ENCODE measurements around the gene CLDN22. TPM values are rescaled to one million over a fixed set of nuclear protein-coding genes. Genes with fewer than 3 reads are reported as not detected.

The CLDN22 gene
- polyA plus RNA-seq, 2 of the 4 experiments (the other 2 are of a cell fraction), result not detected

DNA sequence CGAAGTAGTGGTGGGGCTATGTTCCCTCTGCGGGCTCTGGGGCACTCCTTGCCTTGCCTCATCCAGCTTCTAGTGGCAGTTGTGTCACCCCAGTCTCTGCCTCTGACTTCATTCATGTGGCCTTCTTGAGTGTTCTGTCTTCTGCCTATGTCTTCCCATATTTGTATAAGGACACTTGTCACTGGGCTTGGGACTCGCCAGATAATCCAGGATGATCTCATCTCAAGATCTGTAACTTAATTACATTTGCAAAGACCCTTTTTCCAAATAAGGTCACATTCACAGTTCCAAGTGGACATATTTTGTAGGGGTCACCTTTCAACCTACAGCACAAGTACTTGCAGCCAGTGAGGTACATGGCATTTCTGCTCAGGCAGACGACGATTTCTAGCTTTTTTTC, 32.5 kb upstream of the CLDN22 start:
- DNase-seq (ENCODE audit: low read depth in 1 of 2, low spot score in 1 of 2) (no peak), ATAC-seq (no peak), FAIRE-seq (no peak)
- ChIA-PET POLR2A (no interaction called here), CTCF (no interaction called here)
- H3K4me2 ChIP-seq, result no peak overlapping the region
- peaks cover 4% of the 10 kb centered on the region; the same call in 1 of the 3 replicates for H3K4me1 ChIP-seq
- H3K27ac ChIP-seq, result no peak overlapping the region
- no peaks in the 10 kb centered on the region for H3K9me3 ChIP-seq
- TF ChIP-seq BHLHE40 (IDR thresholded peaks at IDR 0.05; ENCODE audit: low read depth, low read length) (no peak), POLR2A (IDR thresholded peaks at IDR 0.05; ENCODE audit: low read length) (no peak), MYC (IDR thresholded peaks at IDR 0.05; ENCODE audit: borderline replicate concordance, low read length) (no peak), RCOR1 (IDR thresholded peaks at IDR 0.05; ENCODE audit: low read depth, low read length) (no peak), SMC3 (IDR thresholded peaks at IDR 0.05) (no peak)
- no peak overlapping the region for H3K4me3 ChIP-seq
- WGBS (ENCODE audit: missing lambda C conversion rate), result 78% methylated on average over 5 of the region's 5 CpGs

DNA sequence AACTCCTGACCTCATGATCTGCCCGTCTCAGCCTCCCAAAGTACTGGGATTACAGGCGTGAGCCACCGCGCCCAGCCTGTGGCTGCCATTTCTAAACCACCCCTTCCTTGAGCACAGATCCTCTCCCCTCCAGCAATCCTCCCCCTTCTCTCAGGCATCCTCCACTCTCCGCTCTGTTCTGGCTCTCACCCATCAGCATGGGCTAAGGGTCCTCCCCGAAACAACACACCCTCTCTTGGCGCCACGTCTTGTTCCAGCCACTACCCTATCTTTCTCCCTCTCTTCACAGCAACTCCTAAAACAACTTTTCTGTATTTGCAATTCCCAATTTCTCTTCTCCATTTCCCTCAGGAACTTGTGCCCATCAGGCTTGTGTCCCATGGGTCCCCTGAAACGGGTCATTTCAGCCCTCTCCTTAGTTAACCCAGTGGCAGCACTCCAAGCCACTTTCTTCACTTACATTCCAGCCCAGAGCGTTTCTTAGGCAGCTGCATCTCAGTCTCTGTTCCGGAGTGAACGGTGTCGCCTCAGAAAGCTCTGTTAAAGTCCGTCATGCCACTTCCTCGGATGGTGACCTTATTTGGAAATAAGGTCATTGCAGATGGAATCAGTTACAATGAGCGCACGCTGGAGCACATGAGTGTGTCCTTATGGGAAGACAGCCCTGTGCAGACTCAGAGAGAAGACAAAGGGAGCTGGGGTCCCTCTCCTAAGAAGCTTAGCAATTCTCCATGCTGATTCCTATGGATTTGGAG, 30.4 kb upstream of the CLDN22 start:
- ATAC-seq, result no peak
- TF ChIP-seq PHF8 (IDR thresholded peaks at IDR 0.05; ENCODE audit: borderline replicate concordance, low read depth) (no peak), MYC (IDR thresholded peaks at IDR 0.05; ENCODE audit: borderline replicate concordance, low read length) (no peak), RFX5 (IDR thresholded peaks at IDR 0.05) (no peak), MAZ (IDR thresholded peaks at IDR 0.05; ENCODE audit: borderline replicate concordance, low read depth, low read length) (no peak), RCOR1 (IDR thresholded peaks at IDR 0.05; ENCODE audit: low read depth, low read length) (no peak), GATA3 (IDR thresholded peaks at IDR 0.05; ENCODE audit: borderline replicate concordance) (no peak), CBX8 (IDR thresholded peaks at IDR 0.05) (no peak), ZC3H11A (IDR thresholded peaks at IDR 0.05) (no peak)
- TF ChIP-seq, protein P1, sequence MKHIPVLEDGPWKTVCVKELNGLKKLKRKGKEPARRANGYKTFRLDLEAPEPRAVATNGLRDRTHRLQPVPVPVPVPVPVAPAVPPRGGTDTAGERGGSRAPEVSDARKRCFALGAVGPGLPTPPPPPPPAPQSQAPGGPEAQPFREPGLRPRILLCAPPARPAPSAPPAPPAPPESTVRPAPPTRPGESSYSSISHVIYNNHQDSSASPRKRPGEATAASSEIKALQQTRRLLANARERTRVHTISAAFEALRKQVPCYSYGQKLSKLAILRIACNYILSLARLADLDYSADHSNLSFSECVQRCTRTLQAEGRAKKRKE (CRISPR knock-in tag; IDR thresholded peaks at IDR 0.05; ENCODE audit: low read depth), result no peak
- TF ChIP-seq, protein P2, sequence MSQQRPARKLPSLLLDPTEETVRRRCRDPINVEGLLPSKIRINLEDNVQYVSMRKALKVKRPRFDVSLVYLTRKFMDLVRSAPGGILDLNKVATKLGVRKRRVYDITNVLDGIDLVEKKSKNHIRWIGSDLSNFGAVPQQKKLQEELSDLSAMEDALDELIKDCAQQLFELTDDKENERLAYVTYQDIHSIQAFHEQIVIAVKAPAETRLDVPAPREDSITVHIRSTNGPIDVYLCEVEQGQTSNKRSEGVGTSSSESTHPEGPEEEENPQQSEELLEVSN (IDR thresholded peaks at IDR 0.05; ENCODE audit: borderline replicate concordance, low read depth), result no peak
- POLR2A ChIA-PET, result no interaction called here
- WGBS (ENCODE audit: missing lambda C conversion rate), result 86% methylated on average over 17 of the region's 17 CpGs
- DNase-seq (ENCODE audit: low read depth in 1 of 2, low spot score in 1 of 2), result no peak
- H3K4me3 ChIP-seq, result no peak overlapping the region
- no peaks in the 10 kb centered on the region for H3K9me3 ChIP-seq
- no peak overlapping the region for H3K4me2 ChIP-seq
- CTCF ChIA-PET, result no interaction called here
- H3K4me1 ChIP-seq, result peaks cover 4% of the 10 kb centered on the region; the same call in 1 of the 3 replicates
- no peak overlapping the region for H3K27ac ChIP-seq
- FAIRE-seq, result no peak

DNA sequence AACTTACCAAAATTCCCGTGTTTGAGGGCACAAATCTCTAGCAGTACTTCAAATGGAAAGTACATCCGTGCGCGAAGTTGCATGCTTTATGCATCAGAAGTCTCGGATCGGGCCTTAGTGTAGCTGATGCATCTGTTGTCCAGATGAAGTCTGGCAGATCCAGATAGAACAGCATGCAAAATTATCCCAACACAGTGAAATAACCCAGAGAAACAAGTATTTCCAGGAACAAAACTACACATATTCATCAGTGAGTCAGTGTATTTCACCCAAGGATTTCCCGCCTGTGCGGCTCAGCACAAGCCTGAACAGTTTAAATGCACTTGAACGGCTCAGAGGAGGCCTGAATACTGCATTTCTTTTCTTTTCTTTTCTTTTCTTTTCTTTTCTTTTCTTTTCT, 29.6 kb upstream of the CLDN22 start:
- ATAC-seq, result no peak
- H3K9me3 ChIP-seq, result no peaks in the 10 kb centered on the region
- DNase-seq (ENCODE audit: low read depth in 1 of 2, low spot score in 1 of 2), result no peak
- WGBS (ENCODE audit: missing lambda C conversion rate), result 88% methylated on average over 9 of the region's 9 CpGs
- no peak overlapping the region for H3K4me2 ChIP-seq
- CTCF ChIA-PET, result no interaction called here
- FAIRE-seq, result no peak
- no peak overlapping the region for H3K4me3 ChIP-seq
- peaks cover 4% of the 10 kb centered on the region; the same call in 1 of the 3 replicates for H3K4me1 ChIP-seq
- no peak overlapping the region for H3K27ac ChIP-seq
- POLR2A ChIA-PET, result no interaction called here
- no peak for TF ChIP-seq PHF8 (IDR thresholded peaks at IDR 0.05; ENCODE audit: borderline replicate concordance, low read depth)
- no peak for TF ChIP-seq ZC3H11A (IDR thresholded peaks at IDR 0.05)
- no peak for TF ChIP-seq SMC3 (IDR thresholded peaks at IDR 0.05)
- TF ChIP-seq JUNB (IDR thresholded peaks at IDR 0.05), result no peak
- TF ChIP-seq, protein P3, sequence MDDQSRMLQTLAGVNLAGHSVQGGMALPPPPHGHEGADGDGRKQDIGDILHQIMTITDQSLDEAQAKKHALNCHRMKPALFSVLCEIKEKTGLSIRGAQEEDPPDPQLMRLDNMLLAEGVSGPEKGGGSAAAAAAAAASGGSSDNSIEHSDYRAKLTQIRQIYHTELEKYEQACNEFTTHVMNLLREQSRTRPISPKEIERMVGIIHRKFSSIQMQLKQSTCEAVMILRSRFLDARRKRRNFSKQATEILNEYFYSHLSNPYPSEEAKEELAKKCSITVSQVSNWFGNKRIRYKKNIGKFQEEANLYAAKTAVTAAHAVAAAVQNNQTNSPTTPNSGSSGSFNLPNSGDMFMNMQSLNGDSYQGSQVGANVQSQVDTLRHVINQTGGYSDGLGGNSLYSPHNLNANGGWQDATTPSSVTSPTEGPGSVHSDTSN (IDR thresholded peaks at IDR 0.05), result no peak
- TF ChIP-seq, protein P4, sequence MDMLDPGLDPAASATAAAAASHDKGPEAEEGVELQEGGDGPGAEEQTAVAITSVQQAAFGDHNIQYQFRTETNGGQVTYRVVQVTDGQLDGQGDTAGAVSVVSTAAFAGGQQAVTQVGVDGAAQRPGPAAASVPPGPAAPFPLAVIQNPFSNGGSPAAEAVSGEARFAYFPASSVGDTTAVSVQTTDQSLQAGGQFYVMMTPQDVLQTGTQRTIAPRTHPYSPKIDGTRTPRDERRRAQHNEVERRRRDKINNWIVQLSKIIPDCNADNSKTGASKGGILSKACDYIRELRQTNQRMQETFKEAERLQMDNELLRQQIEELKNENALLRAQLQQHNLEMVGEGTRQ (IDR thresholded peaks at IDR 0.05), result no peak
- TF ChIP-seq HOXB13 (CRISPR knock-in tag; IDR thresholded peaks at IDR 0.05; ENCODE audit: low read depth), result no peak
- TF ChIP-seq NR3C1 (IDR thresholded peaks at IDR 0.05), result no peak
- TF ChIP-seq EHMT2 (IDR thresholded peaks at IDR 0.05; ENCODE audit: low read depth), result no peak
- TF ChIP-seq, protein P5, sequence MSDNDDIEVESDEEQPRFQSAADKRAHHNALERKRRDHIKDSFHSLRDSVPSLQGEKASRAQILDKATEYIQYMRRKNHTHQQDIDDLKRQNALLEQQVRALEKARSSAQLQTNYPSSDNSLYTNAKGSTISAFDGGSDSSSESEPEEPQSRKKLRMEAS (IDR thresholded peaks at IDR 0.05), result no peak
- no peak for TF ChIP-seq KDM1A (IDR thresholded peaks at IDR 0.05; ENCODE audit: low read depth)
- TF ChIP-seq, protein P6, sequence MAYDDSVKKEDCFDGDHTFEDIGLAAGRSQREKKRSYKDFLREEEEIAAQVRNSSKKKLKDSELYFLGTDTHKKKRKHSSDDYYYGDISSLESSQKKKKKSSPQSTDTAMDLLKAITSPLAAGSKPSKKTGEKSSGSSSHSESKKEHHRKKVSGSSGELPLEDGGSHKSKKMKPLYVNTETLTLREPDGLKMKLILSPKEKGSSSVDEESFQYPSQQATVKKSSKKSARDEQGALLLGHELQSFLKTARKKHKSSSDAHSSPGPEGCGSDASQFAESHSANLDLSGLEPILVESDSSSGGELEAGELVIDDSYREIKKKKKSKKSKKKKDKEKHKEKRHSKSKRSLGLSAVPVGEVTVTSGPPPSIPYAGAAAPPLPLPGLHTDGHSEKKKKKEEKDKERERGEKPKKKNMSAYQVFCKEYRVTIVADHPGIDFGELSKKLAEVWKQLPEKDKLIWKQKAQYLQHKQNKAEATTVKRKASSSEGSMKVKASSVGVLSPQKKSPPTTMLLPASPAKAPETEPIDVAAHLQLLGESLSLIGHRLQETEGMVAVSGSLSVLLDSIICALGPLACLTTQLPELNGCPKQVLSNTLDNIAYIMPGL (CRISPR knock-in tag; IDR thresholded peaks at IDR 0.05; ENCODE audit: borderline replicate concordance), result no peak
- no peak for TF ChIP-seq CEBPB (IDR thresholded peaks at IDR 0.05)
- TF ChIP-seq, protein P7, sequence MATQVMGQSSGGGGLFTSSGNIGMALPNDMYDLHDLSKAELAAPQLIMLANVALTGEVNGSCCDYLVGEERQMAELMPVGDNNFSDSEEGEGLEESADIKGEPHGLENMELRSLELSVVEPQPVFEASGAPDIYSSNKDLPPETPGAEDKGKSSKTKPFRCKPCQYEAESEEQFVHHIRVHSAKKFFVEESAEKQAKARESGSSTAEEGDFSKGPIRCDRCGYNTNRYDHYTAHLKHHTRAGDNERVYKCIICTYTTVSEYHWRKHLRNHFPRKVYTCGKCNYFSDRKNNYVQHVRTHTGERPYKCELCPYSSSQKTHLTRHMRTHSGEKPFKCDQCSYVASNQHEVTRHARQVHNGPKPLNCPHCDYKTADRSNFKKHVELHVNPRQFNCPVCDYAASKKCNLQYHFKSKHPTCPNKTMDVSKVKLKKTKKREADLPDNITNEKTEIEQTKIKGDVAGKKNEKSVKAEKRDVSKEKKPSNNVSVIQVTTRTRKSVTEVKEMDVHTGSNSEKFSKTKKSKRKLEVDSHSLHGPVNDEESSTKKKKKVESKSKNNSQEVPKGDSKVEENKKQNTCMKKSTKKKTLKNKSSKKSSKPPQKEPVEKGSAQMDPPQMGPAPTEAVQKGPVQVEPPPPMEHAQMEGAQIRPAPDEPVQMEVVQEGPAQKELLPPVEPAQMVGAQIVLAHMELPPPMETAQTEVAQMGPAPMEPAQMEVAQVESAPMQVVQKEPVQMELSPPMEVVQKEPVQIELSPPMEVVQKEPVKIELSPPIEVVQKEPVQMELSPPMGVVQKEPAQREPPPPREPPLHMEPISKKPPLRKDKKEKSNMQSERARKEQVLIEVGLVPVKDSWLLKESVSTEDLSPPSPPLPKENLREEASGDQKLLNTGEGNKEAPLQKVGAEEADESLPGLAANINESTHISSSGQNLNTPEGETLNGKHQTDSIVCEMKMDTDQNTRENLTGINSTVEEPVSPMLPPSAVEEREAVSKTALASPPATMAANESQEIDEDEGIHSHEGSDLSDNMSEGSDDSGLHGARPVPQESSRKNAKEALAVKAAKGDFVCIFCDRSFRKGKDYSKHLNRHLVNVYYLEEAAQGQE (IDR thresholded peaks at IDR 0.05), result no peak
- TF ChIP-seq RARB (CRISPR knock-in tag; IDR thresholded peaks at IDR 0.05), result no peak
